ENCODE measurements around the gene PLPPR1.
A peak's percentile ranks its signal among the peaks of the same experiment; 100 is the strongest.
"Not testable (repeated sequence)": the region's sequence is repeated elsewhere in the genome, so short reads cannot be mapped to it uniquely, and the experiment has no call there.

PLPPR1 gene

GRCh38 chr9:101028346-101029314 is at the start of gene PLPPR1:
Gene PLPPR1 (plus strand): TSS chr9:101028727.
- DNase-seq, result peak; percentile 83

- no peak for DNase-seq
Observed at GRCh38 chr9:100989731-100990130, 38.8 kb upstream of the PLPPR1 start.

GRCh38 chr9:100990605-100991381 is 37.7 kb upstream of the PLPPR1 start:
- no peak for DNase-seq

DNA sequence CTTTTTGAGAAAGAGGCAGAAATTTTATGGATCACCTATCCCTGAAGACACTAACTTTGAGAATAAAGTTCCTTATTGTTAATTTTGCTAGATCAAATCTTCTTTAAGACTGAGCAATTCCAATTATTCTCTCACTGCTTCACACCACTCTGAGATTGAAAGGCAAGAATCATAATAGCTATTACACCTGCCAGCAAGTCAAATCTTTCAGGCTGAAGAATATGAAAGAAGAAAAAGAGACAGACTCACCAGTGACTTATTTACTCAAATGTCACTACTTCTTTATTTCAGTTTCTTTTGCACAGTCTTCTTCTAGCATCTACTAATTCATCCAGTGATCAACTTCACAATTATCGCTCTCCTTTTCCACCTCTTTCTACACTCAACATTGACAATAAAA is 35.9 kb upstream of the PLPPR1 start:
- no peak for DNase-seq

DNA sequence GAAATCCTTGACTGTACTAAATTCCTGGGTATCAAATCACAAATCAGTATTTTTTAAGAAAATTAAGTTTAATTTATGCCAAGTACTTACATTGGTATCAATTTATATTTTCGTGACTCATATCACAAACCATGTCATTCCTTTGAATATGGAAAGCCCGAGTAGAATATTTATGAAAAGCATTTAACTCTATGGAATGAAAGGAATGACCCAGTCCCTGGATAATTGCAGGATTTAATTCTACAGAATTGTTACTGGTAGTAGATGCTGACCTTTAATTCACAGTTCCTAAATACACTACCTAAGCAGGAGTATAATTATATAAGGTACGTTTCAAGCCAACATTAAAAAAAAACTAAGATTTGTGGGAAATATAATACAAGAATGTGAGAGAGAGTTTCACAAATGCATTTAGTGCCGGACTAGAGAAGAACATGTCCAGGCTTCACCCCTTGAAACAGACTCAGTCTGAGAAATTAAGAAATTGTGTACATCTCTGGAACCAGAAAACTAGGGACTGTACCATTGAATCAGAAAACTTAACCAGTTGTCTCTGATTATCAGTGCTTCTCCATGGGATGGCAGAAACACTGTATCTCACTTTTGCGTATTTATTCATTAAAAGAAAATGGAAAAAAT is 28.5 kb upstream of the PLPPR1 start:
- no peak for DNase-seq

DNA sequence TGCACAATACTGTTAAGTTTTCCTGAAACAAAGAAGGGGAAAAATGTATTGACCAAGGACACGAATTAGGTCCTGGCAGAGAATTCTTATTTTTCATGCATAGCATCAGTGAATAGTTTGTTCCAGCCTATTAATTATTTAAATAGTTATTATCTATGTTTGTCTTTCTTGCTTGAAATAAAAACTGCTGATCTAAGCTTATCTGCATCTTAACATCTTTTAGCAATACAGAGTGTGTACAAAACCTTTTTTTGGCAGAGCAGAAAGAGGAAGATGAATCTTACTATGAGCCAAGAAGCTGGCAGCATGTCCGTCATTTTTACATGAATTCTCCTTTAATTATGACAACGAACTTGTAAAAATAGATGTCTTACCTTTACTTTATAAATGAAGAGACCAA is 23.3 kb upstream of the PLPPR1 start:
- DNase-seq, result no peak

DNA sequence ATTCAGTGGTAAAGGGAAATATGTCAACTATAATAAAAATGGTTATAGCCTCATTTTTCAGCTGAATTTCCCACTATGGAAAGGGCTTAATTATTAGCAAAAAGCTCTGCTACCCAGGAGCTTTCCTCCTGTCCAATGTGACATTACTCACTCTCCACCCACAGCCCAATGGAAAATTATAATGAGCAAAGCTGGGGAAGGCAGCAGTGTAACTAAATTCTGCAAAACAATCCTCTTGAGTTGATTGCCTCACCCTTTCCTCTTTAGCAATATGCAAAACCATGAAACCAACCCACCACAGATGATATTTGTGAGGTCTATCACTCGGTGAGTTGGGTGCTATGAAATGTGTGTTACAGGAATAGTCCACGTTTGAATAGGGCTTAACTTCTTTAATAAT is 14.0 kb upstream of the PLPPR1 start:
- DNase-seq, result no peak

DNA sequence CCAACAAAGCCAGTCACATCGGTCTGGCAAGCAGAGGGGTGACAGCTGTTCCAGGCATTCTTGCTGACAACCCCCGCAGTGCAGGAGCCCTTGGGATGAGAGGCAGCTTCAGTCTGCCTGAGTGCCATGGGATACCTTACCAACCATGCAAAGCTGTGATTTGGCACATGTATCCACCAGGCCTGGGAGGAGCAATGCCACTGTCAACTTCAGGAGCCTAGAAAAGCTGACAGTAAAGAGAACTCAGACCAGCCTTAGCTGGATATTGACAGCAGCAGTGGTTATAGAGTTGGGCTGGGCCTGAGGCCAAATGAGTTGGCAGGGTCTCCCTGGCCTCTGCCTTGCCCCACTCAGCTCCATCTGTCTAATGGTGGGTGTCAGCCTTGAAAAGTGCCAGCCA is 10.1 kb upstream of the PLPPR1 start:
- peak; percentile 50 for DNase-seq

DNA sequence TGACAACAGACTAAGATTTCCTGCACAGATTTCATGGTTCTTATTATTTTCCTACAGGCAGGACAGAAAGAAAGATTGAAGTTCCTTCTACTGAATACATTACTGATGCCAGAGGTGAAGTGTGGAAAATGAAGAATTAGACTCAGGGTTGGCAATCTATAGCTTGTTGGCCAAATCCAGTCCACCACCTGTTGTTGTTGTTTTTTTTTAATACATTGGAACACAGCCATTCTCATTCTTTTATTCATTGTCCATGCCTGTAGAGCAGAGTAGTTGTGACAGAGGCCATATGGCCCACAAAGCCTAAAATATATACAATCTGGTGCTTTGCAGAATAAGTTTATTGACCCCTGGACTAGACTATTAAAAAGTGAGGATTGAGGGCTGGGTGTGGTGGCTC is 5.8 kb upstream of the PLPPR1 start:
- DNase-seq, result no peak

DNA sequence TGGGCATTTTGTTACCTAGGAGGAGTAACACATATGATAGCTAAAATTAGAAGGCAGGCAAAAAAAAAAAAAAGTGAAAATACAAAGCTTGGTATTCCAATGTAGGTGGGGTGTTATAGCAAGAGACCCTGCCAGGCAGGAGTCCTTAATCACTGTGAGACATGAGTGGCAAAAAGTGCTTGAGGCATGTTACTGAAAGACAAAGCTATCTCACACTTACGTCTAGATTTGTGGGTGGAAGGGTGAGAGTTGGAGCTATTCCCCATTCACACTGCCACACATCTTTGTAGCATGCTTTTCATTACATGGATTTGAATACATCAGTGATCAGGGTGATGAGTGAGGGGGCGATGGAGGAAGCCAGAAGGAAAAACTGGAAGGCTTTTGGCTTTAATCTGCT is 2.6 kb upstream of the PLPPR1 start:
- no peak for DNase-seq

- no peak for DNase-seq
Observed at GRCh38 chr9:101026824-101027223, 1.7 kb upstream of the PLPPR1 start.

DNA sequence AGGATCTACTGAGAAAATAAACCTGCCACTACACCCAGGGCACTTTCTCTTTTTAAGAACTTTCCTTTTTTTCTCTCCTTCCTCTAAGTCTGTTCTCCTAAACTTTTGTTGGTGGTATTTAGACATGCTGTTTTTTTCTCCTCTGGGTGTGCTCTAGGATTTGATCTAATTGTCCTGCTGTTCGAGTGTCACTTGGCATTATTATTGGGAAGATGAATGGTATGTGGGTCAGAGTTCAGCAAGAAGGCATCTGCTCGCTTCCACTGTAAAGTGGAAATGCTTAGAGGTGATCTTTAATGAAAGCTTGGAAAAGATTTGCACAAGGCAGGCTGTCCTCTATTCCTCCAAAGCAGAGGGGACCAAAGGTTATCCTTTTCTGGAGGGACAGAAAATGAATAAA is 1.3 kb upstream of the PLPPR1 start:
- DNase-seq, result peak; percentile 75

- no peak for DNase-seq
Observed at GRCh38 chr9:101027733-101028345, 688 bp upstream of the PLPPR1 start.

- no peak for DNase-seq
Observed at GRCh38 chr9:101029315-101030085, 973 bp downstream of the PLPPR1 start.

- DNase-seq, result no peak
Observed at GRCh38 chr9:101030086-101030391, 1.5 kb downstream of the PLPPR1 start.

DNA sequence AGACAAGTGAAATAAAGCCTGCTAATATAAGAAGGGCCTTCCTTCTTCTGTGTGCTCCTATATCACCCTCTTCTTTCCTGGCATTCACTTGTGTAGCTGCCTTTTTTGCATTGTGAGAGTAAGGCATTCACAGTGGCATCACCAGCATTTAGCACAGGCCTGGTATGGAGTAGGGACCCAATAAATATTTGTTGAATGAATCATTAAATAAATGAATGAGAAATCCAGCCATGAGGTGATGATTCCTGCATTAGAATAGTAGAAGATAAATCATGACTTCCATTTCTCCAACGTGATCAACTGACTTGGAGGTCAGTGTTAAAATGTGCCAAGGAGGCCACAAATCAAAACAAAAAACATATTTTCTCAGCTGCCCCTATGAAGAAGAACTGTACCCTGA is 3.9 kb downstream of the PLPPR1 start:
- DNase-seq, result no peak

GRCh38 chr9:101034222-101034621 is 5.7 kb downstream of the PLPPR1 start:
- no peak for DNase-seq

- DNase-seq, result no peak
Observed at GRCh38 chr9:101035098-101035497, 6.6 kb downstream of the PLPPR1 start.

- DNase-seq, result no peak
Observed at GRCh38 chr9:101037430-101037829, 8.9 kb downstream of the PLPPR1 start.

DNA sequence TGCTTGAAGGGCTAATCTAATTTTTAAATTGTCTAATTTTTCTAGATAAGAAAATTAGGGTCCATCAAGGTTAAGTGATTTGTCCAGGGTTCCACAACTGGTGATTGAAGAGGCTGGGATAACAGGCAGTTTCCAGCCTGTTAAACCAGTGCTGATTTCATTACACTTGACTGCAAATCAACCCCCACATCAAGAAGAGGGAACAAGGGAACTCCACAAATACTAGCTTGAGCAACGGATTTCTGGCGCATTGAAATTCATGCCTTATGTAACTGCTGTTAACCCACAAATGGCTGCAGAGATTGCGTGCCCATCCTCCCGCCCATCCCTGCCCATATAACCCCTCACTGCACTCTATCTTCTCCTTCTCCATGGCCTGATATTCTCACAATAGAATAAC is 10.0 kb downstream of the PLPPR1 start:
- no peak for DNase-seq

GRCh38 chr9:101039581-101039980 is 11.1 kb downstream of the PLPPR1 start:
- DNase-seq, result not testable (repeated sequence)

DNA sequence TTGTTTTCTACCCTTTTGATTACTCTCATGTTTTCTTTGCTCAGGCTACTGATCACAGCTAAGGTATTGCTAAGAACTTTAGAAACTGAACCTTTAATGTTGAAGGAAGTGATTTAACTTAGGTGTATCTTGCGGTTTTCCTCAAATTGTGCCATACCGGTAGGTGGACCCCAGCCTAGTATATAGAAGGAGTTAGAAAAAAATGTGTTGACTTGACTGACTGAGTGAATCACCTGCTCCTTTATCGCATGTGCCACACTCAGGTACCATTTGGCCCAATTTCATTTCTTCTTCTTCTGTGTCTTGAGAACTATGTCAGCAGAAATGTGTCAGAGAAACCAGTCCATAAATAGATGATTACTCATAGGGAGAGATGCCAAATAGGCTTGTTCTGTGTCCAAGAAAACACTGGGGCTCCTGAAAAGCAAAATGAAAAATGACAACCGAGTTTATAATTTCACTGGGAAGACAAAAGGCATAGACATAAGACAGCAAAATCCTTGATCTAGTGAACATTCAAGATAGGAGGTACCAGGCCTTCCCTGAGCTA is 19.4 kb downstream of the PLPPR1 start:
- DNase-seq, result no peak
